ENCODE measurements around the gene ANKRD45.
"Not testable (repeated sequence)": the region's sequence is repeated elsewhere in the genome, so short reads cannot be mapped to it uniquely, and the experiment has no call there.

ANKRD45 gene

GRCh38 chr1:173669491-173669941 lies at the start of gene ANKRD45:
Gene ANKRD45 (minus strand): TSS chr1:173669851. CDS start chr1:173659418, 10,433 bp downstream.
- peak in 1 of 3 experiments; percentile 16 for DNase-seq (ENCODE audit: low read depth in 3 of 3)

- no peak for DNase-seq (ENCODE audit: low read depth in 3 of 3)
Measured at GRCh38 chr1:173717238-173717637, 47.6 kb upstream of the ANKRD45 start.

- no peak for DNase-seq (ENCODE audit: low read depth in 3 of 3)
Measured at GRCh38 chr1:173715538-173715844, 45.8 kb upstream of the ANKRD45 start.

- DNase-seq (ENCODE audit: low read depth in 3 of 3): peak; percentile 73 to 79 (median 76)
Measured at GRCh38 chr1:173714759-173715537, 45.3 kb upstream of the ANKRD45 start, which contains the start of gene KLHL20. Gene KLHL20 (plus strand): TSS chr1:173714981. CDS start chr1:173716044, 1,063 bp downstream.

- DNase-seq (ENCODE audit: low read depth in 3 of 3): no peak
Measured at GRCh38 chr1:173714441-173714758, 44.7 kb upstream of the ANKRD45 start.

GRCh38 chr1:173708787-173709186 lies 39.1 kb upstream of the ANKRD45 start:
- DNase-seq (ENCODE audit: low read depth in 3 of 3): no peak

GRCh38 chr1:173705117-173705516 lies 35.5 kb upstream of the ANKRD45 start:
- DNase-seq (ENCODE audit: low read depth in 3 of 3): no peak

GRCh38 chr1:173702736-173703135 lies 33.1 kb upstream of the ANKRD45 start:
- DNase-seq (ENCODE audit: low read depth in 3 of 3): no peak

- DNase-seq (ENCODE audit: low read depth in 3 of 3): not testable (repeated sequence)
Measured at GRCh38 chr1:173701299-173701698, 31.6 kb upstream of the ANKRD45 start.

GRCh38 chr1:173693238-173693637 lies 23.6 kb upstream of the ANKRD45 start:
- no peak for DNase-seq (ENCODE audit: low read depth in 3 of 3)

- DNase-seq (ENCODE audit: low read depth in 3 of 3): no peak
Measured at GRCh38 chr1:173688300-173688699, 18.6 kb upstream of the ANKRD45 start.

GRCh38 chr1:173685121-173685520 lies 15.5 kb upstream of the ANKRD45 start:
- DNase-seq (ENCODE audit: low read depth in 3 of 3): not testable (repeated sequence)

GRCh38 chr1:173683838-173684237 lies 14.2 kb upstream of the ANKRD45 start:
- not testable (repeated sequence) for DNase-seq (ENCODE audit: low read depth in 3 of 3)

- DNase-seq (ENCODE audit: low read depth in 3 of 3): no peak
Measured at GRCh38 chr1:173682184-173682583, 12.5 kb upstream of the ANKRD45 start.

GRCh38 chr1:173680152-173680551 lies 10.5 kb upstream of the ANKRD45 start:
- not testable (repeated sequence) for DNase-seq (ENCODE audit: low read depth in 3 of 3)

GRCh38 chr1:173674496-173674895 lies 4.8 kb upstream of the ANKRD45 start:
- not testable (repeated sequence) for DNase-seq (ENCODE audit: low read depth in 3 of 3)

- no peak for DNase-seq (ENCODE audit: low read depth in 3 of 3)
Measured at GRCh38 chr1:173666646-173667045, 3.0 kb downstream of the ANKRD45 start.

- DNase-seq (ENCODE audit: low read depth in 3 of 3): no peak
Measured at GRCh38 chr1:173663159-173663558, 6.5 kb downstream of the ANKRD45 start.

- no peak for DNase-seq (ENCODE audit: low read depth in 3 of 3)
Measured at GRCh38 chr1:173661763-173662162, 7.9 kb downstream of the ANKRD45 start.

- no peak for DNase-seq (ENCODE audit: low read depth in 3 of 3)
Measured at GRCh38 chr1:173661271-173661670, 8.4 kb downstream of the ANKRD45 start.

GRCh38 chr1:173660306-173660705 lies 9.3 kb downstream of the ANKRD45 start:
- no peak for DNase-seq (ENCODE audit: low read depth in 3 of 3)

GRCh38 chr1:173648880-173649605 lies 20.6 kb downstream of the ANKRD45 start:
- DNase-seq (ENCODE audit: low read depth in 3 of 3): no peak

- DNase-seq (ENCODE audit: low read depth in 3 of 3): no peak
Measured at GRCh38 chr1:173646656-173647055, 23.0 kb downstream of the ANKRD45 start.

All from stimulated activated CD4-positive, alpha-beta T cell treated with anti-CD3 and anti-CD28 coated beads, TNF-alpha, amount 100 ng/mL, for 24 hours (primary cell).